ENCODE measurements around the gene CDC42BPA. TPM values are rescaled to one million over a fixed set of nuclear protein-coding genes. Genes with fewer than 3 reads are reported as not detected.

Gene CDC42BPA
- total RNA-seq, 2 donors from 2014 or later = 46.2 to 49.9 TPM

Other genes starting within 250 kb of the CDC42BPA start
- gene ZNF678, start 245.1 kb upstream of the CDC42BPA start, total RNA-seq = 1 to 10 TPM; 6.7 to 9.2 TPM